Panc1 (cell line): Measurements from ENCODE around the gene CHMP6. TPM values are rescaled to one million over a fixed set of nuclear protein-coding genes. Genes with fewer than 3 reads are reported as not detected.
A peak's percentile ranks its signal among the peaks of the same experiment; 100 is the strongest.

Source experiments
- ATAC-seq: fragments of 200-7000 bp; cut with Tn5 transposase; 2 replicates; pipeline ENCODE4 v1.9.1; 2020; ENCODE audit warnings: mild to moderate bottlenecking, moderate library complexity
- BruUV-seq: library from RNA; stranded (reverse); fragments of 400-500 nt; replicated peaks from 2 replicates; lab custom pipeline; 2021; lab: Mats Ljungman, UMichigan
- CTCF ChIA-PET: fragments of 300-600 bp; sonication (Branson Sonifier 250); formaldehyde crosslinking; loops from one replicate; lab custom pipeline; 2022; ENCODE audit warnings: antibody characterized with exemption; lab: Charles Lee
- POLR2A ChIA-PET: fragments of 300-600 bp; sonication (Branson Sonifier 250); formaldehyde crosslinking; loops from one replicate; lab custom pipeline; 2022; ENCODE audit warnings: antibody characterized with exemption; lab: Charles Lee
- DNase-seq: peaks from one replicate; pipeline ENCODE4 v3.0.0-alpha.2; 2010; ENCODE audit warnings: low read depth, low spot score
- H3K27ac ChIP-seq: 2 replicates; pipeline ENCODE4 v1.5.1; 2011; ENCODE audit warnings: mild to moderate bottlenecking, low read length, inconsistent platforms
- H3K27me3 ChIP-seq: fragments of 200-500 bp; sonication (Bioruptor generic); 2 replicates; pipeline ENCODE4 v1.6.0; 2014; ENCODE audit warnings: low read length, inconsistent platforms; ENCODE audit not compliant: control insufficient read depth, insufficient read depth
- H3K36me3 ChIP-seq: fragments of 200-500 bp; sonication (Bioruptor generic); 2 replicates; pipeline ENCODE4 v1.5.1; 2014; ENCODE audit warnings: inconsistent platforms, mild to moderate bottlenecking, low read length, moderate library complexity; ENCODE audit not compliant: control insufficient read depth, insufficient read depth
- H3K4me1 ChIP-seq: 2 replicates; pipeline ENCODE4 v1.5.1; 2011; ENCODE audit warnings: inconsistent platforms, mild to moderate bottlenecking, low read length, moderate library complexity; ENCODE audit not compliant: control insufficient read depth, insufficient read depth
- H3K4me3 ChIP-seq, 2 experiments: 2 replicates each; pipeline ENCODE4 v1.5.1; 2011 to 2012; ENCODE audit warnings: low read depth in 2 of 2, low read length in 2 of 2, mild to moderate bottlenecking in 2 of 2, inconsistent platforms in 1 of 2, moderate library complexity in 1 of 2
- H3K9me3 ChIP-seq: fragments of 200-500 bp; sonication (Bioruptor generic); 2 replicates; pipeline ENCODE4 v1.5.1; 2014; ENCODE audit warnings: low read depth, mild to moderate bottlenecking, inconsistent platforms, low read length, moderate library complexity; ENCODE audit not compliant: control insufficient read depth, insufficient read depth
- POLR2AphosphoS5 ChIP-seq: IDR thresholded peaks from 2 replicates; pipeline ENCODE4 v1.6.1; 2012; ENCODE audit warnings: mild to moderate bottlenecking, low read depth, low read length, moderate library complexity
- SIN3A ChIP-seq: IDR thresholded peaks from 2 replicates; pipeline ENCODE4 v1.6.1; 2012; ENCODE audit warnings: low read depth, mild to moderate bottlenecking, low read length, moderate library complexity, borderline replicate concordance; ENCODE audit not compliant: insufficient read depth
- TCF7L2 ChIP-seq: IDR thresholded peaks from 2 replicates; pipeline ENCODE4 v1.6.1; 2011; ENCODE audit warnings: mild to moderate bottlenecking, low read depth, low read length, inconsistent platforms
- in situ Hi-C: cut with HindIII; loops from 2 replicates; pipeline ENCODE4 v1.10.0; 2016; ENCODE audit warnings: low sequenced_read_pairs, low pct_unique_long_range_greater_than_20kb
- intact Hi-C: fragments of 100-400 bp; cut with micrococcal nuclease; formaldehyde crosslinking; loops from one replicate; pipeline ENCODE4 v1.10.0; 2022; ENCODE audit not compliant: unreplicated experiment
- total RNA-seq: library from RNA; stranded (reverse); gene quantifications from one replicate; pipeline ENCODE4 v1.2.1, GENCODE V29; 2021; ENCODE audit not compliant: unreplicated experiment
- TF ChIP-seq, protein P1 (sequence below), 2 experiments: IDR thresholded peaks; 2 replicates each; pipeline ENCODE4 v1.6.1; 2011 to 2012; ENCODE audit warnings: low read depth in 2 of 2, control low read depth in 1 of 2, low read length in 1 of 2, mild to moderate bottlenecking in 1 of 2, moderate library complexity in 1 of 2; ENCODE audit not compliant: insufficient read depth in 1 of 2
- TF ChIP-seq, protein P2 (sequence below): fragments of 450-650 bp; IDR thresholded peaks from 2 replicates; pipeline ENCODE4 v1.5.1; 2017; ENCODE audit warnings: mild to moderate bottlenecking

The CHMP6 gene
- total RNA-seq, 1 experiment from 2014 or later = 43.7 TPM

DNA sequence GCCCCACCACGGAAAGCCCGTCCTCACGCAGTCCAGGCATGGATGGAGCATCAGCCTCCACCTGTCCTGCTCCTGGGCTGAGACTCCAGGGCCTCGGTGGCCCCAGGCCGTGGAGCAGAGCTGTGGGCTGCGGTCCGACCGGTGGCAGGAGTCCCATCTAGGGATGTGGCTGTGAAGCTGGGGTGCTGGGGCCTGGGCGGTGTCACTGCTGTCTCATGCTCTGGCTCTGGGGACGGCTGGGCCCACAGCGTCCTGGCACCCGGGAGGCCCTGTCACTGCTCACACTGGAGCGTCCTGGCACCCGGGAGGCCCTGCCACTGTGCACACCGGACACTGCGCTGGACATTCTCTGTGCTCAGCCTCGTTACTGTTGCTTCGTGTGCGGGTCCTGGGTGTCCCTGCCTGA is 51.7 kb downstream of the CHMP6 start:
- Histone ChIP-seq H3K4me3 (peak overlapping the region; percentile 23 to 36), H3K4me1 (peaks cover 98% of the 10 kb centered on the region), H3K9me3 (no peaks in the 10 kb centered on the region), H3K36me3 (no peaks in the 10 kb centered on the region), H3K27me3 (no peaks in the 10 kb centered on the region), H3K27ac (peak overlapping the region; percentile 99)
- POLR2A ChIA-PET = interaction anchor here (0.6 to 1.0 kb wide), 2 partner anchors 37 to 179 kb away, joined by 3 to 8 read pairs; partner anchors contain the start of gene CEP131
- intact Hi-C loops = no loop called here
- peak; percentile 20 for ATAC-seq
- in situ Hi-C loops = no loop called here
- no peak for DNase-seq
- no peak for TF ChIP-seq SIN3A
- TF ChIP-seq TCF7L2 = no peak
- TF ChIP-seq POLR2AphosphoS5 = no peak
- TF ChIP-seq, protein P1, sequence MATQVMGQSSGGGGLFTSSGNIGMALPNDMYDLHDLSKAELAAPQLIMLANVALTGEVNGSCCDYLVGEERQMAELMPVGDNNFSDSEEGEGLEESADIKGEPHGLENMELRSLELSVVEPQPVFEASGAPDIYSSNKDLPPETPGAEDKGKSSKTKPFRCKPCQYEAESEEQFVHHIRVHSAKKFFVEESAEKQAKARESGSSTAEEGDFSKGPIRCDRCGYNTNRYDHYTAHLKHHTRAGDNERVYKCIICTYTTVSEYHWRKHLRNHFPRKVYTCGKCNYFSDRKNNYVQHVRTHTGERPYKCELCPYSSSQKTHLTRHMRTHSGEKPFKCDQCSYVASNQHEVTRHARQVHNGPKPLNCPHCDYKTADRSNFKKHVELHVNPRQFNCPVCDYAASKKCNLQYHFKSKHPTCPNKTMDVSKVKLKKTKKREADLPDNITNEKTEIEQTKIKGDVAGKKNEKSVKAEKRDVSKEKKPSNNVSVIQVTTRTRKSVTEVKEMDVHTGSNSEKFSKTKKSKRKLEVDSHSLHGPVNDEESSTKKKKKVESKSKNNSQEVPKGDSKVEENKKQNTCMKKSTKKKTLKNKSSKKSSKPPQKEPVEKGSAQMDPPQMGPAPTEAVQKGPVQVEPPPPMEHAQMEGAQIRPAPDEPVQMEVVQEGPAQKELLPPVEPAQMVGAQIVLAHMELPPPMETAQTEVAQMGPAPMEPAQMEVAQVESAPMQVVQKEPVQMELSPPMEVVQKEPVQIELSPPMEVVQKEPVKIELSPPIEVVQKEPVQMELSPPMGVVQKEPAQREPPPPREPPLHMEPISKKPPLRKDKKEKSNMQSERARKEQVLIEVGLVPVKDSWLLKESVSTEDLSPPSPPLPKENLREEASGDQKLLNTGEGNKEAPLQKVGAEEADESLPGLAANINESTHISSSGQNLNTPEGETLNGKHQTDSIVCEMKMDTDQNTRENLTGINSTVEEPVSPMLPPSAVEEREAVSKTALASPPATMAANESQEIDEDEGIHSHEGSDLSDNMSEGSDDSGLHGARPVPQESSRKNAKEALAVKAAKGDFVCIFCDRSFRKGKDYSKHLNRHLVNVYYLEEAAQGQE (IDR thresholded peaks at IDR 0.05; ENCODE audit: insufficient read depth in 1 of 2, low read depth in 2 of 2, low read length in 1 of 2) = no peak
- TF ChIP-seq, protein P2, sequence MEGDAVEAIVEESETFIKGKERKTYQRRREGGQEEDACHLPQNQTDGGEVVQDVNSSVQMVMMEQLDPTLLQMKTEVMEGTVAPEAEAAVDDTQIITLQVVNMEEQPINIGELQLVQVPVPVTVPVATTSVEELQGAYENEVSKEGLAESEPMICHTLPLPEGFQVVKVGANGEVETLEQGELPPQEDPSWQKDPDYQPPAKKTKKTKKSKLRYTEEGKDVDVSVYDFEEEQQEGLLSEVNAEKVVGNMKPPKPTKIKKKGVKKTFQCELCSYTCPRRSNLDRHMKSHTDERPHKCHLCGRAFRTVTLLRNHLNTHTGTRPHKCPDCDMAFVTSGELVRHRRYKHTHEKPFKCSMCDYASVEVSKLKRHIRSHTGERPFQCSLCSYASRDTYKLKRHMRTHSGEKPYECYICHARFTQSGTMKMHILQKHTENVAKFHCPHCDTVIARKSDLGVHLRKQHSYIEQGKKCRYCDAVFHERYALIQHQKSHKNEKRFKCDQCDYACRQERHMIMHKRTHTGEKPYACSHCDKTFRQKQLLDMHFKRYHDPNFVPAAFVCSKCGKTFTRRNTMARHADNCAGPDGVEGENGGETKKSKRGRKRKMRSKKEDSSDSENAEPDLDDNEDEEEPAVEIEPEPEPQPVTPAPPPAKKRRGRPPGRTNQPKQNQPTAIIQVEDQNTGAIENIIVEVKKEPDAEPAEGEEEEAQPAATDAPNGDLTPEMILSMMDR = no peak
- CTCF ChIA-PET = interaction anchor here (0.6 to 0.9 kb wide), 3 partner anchors 54 to 562 kb away, joined by 3 to 4 read pairs (median 3); no protein-coding TSS in a partner anchor
- no TSS peak for BruUV-seq

DNA sequence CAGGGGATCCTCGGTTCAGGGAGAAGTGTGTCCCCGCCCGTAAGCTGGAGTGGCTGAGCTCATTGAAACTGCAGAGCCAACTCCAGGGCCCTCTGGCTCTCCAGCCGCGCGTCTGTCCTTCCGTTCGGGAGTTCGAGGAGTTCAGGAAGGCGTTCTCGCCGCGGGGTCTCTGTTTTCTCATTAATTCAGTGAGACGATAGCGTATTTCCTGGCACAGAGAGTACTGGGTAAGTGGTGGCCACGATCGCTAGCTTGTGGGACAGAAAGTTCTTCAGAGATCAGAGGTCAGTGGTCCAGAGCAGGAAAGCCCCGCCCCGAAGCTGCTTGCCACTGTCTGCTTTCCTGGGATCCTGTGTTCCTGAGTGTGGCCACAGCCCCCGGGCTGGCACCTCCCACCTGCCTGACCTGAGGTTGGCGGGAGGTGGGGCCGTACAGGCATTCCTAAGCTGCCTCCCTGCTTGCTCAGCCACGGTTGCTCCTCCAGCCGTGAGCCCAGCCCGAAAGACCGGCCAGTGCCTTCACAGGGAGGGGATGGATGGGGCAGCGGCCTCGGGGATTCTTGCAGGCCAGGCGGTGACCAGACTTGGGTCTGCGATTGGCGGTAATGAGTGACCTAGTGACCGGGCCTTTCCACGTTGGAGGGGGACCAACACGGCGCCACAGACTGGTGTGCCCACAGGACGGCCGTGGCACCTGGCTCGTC is 52.2 kb downstream of the CHMP6 start:
- DNase-seq (no peak), ATAC-seq (peak; percentile 74)
- ChIA-PET POLR2A (interaction anchor here (0.5 to 1.0 kb wide), 3 partner anchors 36 to 720 kb away, joined by 3 to 8 read pairs (median 3); partner anchors contain the start of gene CEP131), CTCF (interaction anchor here (0.6 to 0.9 kb wide), 2 partner anchors 54 to 562 kb away, joined by 3 to 4 read pairs; no protein-coding TSS in a partner anchor)
- TF ChIP-seq, protein P1 (IDR thresholded peaks at IDR 0.05; ENCODE audit: insufficient read depth in 1 of 2, low read depth in 2 of 2, low read length in 1 of 2) = peak in 1 of 2 experiments; percentile 43; a peak in 1 of 4 replicates
- TF ChIP-seq POLR2AphosphoS5 = peak; percentile 57
- 0 out of 2 replicates have a peak, but pooled peaks have one; percentile 46 for TF ChIP-seq SIN3A
- TF ChIP-seq TCF7L2 = no peak
- H3K4me1 ChIP-seq = peaks cover 98% of the 10 kb centered on the region
- in situ Hi-C loops = no loop called here
- BruUV-seq = no TSS peak
- peak overlapping the region; percentile 23 to 36 for H3K4me3 ChIP-seq
- intact Hi-C loops = no loop called here
- no peaks in the 10 kb centered on the region for H3K27me3 ChIP-seq
- no peaks in the 10 kb centered on the region for H3K9me3 ChIP-seq
- peak overlapping the region; percentile 99 for H3K27ac ChIP-seq
- no peaks in the 10 kb centered on the region for H3K36me3 ChIP-seq
